B cell (primary cell): Measurements from ENCODE around the gene SLIT3.

Source experiments
- EZH2 ChIP-seq: IDR thresholded peaks from 2 replicates; pipeline ENCODE4 v1.6.1; 2012; ENCODE audit warnings: borderline replicate concordance, low read depth, mild to moderate bottlenecking, moderate library complexity, low read length; ENCODE audit not compliant: insufficient read depth, poor library complexity, severe bottlenecking
- TF ChIP-seq, protein P1 (sequence below): fragments of 200-600 bp; IDR thresholded peaks from one replicate; pipeline ENCODE4 v1.8.0; 2022; ENCODE audit warnings: antibody characterized with exemption, mild to moderate bottlenecking

DNA sequence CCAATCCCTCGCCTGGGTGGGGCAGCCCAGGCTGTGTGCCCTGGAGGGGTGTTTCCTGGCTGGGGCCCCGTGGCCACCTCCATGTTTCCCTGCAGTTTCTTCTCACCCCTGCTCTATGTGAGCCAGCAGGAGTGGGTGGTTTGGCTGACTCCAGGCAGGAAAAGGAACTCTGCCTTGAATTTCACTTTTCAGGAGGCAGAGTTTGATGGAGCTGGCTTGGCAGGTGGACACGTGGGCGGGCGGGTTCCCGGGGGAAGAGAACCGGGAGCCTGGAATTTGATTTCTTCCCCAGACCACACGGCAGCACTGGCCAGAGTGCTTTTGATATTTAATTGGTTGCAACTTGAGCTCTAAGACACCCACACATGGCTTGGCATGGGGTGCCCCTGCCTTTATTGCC, 601.9 kb downstream of the SLIT3 start:
- TF ChIP-seq, protein P1, sequence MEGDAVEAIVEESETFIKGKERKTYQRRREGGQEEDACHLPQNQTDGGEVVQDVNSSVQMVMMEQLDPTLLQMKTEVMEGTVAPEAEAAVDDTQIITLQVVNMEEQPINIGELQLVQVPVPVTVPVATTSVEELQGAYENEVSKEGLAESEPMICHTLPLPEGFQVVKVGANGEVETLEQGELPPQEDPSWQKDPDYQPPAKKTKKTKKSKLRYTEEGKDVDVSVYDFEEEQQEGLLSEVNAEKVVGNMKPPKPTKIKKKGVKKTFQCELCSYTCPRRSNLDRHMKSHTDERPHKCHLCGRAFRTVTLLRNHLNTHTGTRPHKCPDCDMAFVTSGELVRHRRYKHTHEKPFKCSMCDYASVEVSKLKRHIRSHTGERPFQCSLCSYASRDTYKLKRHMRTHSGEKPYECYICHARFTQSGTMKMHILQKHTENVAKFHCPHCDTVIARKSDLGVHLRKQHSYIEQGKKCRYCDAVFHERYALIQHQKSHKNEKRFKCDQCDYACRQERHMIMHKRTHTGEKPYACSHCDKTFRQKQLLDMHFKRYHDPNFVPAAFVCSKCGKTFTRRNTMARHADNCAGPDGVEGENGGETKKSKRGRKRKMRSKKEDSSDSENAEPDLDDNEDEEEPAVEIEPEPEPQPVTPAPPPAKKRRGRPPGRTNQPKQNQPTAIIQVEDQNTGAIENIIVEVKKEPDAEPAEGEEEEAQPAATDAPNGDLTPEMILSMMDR: no peak
- no peak for TF ChIP-seq EZH2
